22Rv1 (cell line): ENCODE measurements around the gene ARMC2.

Experiments used
- H3K27ac ChIP-seq: fragments of 450-650 bp; 2 replicates; pipeline ENCODE4 v1.5.1; 2017
- ZFX ChIP-seq: fragments of 450-650 bp; IDR thresholded peaks from 2 replicates; pipeline ENCODE4 v1.6.1; 2017; ENCODE audit warnings: antibody characterized with exemption, borderline replicate concordance
- TF ChIP-seq, protein P1 (sequence below): fragments of 450-650 bp; IDR thresholded peaks from 2 replicates; pipeline ENCODE4 v1.5.1; 2017; ENCODE audit warnings: mild to moderate bottlenecking

The ARMC2 gene

GRCh38 chr6:108948181-108948661 is 100.0 kb downstream of the ARMC2 start:
- no peak for TF ChIP-seq ZFX
- TF ChIP-seq, protein P1, sequence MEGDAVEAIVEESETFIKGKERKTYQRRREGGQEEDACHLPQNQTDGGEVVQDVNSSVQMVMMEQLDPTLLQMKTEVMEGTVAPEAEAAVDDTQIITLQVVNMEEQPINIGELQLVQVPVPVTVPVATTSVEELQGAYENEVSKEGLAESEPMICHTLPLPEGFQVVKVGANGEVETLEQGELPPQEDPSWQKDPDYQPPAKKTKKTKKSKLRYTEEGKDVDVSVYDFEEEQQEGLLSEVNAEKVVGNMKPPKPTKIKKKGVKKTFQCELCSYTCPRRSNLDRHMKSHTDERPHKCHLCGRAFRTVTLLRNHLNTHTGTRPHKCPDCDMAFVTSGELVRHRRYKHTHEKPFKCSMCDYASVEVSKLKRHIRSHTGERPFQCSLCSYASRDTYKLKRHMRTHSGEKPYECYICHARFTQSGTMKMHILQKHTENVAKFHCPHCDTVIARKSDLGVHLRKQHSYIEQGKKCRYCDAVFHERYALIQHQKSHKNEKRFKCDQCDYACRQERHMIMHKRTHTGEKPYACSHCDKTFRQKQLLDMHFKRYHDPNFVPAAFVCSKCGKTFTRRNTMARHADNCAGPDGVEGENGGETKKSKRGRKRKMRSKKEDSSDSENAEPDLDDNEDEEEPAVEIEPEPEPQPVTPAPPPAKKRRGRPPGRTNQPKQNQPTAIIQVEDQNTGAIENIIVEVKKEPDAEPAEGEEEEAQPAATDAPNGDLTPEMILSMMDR, result no peak
- no peak overlapping the region for H3K27ac ChIP-seq

- no peak overlapping the region for H3K27ac ChIP-seq
- TF ChIP-seq, protein P1, result no peak
- TF ChIP-seq ZFX, result no peak
Measured at GRCh38 chr6:108951351-108951953, 103.2 kb downstream of the ARMC2 start.

- no peak for TF ChIP-seq ZFX
- TF ChIP-seq, protein P1, result no peak
- H3K27ac ChIP-seq, result no peak overlapping the region
Measured at GRCh38 chr6:108952776-108953486, 104.7 kb downstream of the ARMC2 start.

DNA sequence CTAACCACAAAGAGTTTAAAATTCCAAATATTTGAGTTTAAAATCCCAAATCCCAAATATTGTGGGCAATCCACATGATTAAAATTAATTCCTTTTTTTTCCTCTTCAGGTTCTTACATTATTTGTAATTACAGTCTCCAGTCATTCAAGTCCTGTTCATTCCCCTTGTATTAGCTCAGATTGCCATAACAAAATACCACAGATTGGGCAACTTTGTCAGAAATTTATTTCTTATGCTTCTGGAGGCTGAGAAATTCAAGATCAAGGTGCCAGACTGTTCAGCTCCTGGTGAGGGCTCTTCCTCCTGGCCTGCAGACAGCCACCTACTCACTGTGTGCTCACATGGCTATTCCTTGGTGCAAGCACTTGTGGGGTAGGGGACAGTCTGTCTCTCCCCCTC is 105.5 kb downstream of the ARMC2 start:
- H3K27ac ChIP-seq, result no peak overlapping the region
- TF ChIP-seq ZFX, result no peak
- TF ChIP-seq, protein P1, result no peak

- TF ChIP-seq ZFX, result no peak
- TF ChIP-seq, protein P1, result no peak
- H3K27ac ChIP-seq, result no peak overlapping the region
Measured at GRCh38 chr6:108955329-108955949, 107.2 kb downstream of the ARMC2 start.

DNA sequence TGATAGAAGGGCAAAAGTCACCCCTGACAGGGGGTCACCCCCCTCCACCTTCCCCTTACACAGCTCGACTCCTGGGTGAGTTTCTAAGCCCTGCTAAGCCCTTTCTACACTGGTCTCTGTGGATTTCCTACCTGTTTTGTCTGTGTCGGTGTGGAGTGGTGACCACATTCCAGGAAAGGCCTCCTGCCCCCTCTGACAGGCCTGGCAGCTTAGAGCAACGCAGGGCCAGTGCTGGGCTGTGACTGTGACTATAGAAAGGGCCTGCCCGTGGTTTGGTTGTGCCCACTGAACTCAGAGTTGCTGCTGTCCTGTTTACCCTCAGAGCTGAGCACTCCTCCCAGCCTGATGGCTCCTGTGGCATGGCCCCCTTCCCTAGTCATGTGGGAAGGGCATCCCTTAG is 109.0 kb downstream of the ARMC2 start:
- no peak overlapping the region for H3K27ac ChIP-seq
- TF ChIP-seq ZFX, result no peak
- TF ChIP-seq, protein P1, result no peak
